ENCODE results near the gene CACNA1H.

Gene CACNA1H

GRCh38 chr16:1215574-1216295 lies 62.8 kb downstream of the CACNA1H start:
- H3K4me2 ChIP-seq (ENCODE audit: low read length): no peak overlapping the region
- H4K20me1 ChIP-seq (ENCODE audit: insufficient read depth, low read length): no peaks in the 10 kb centered on the region
- no peaks in the 10 kb centered on the region for H3K79me2 ChIP-seq (ENCODE audit: low read length)
- no peaks in the 10 kb centered on the region for H3K4me1 ChIP-seq (ENCODE audit: low read length)
- H2AFZ ChIP-seq (ENCODE audit: low read depth, low read length): no peak overlapping the region
- H3K4me3 ChIP-seq (ENCODE audit: low read length): no peak overlapping the region
- no peaks in the 10 kb centered on the region for H3K36me3 ChIP-seq (replicated peaks; ENCODE audit: low read depth, low read length)
- no peak overlapping the region for H3K27ac ChIP-seq (ENCODE audit: low read length)
- no peaks in the 10 kb centered on the region for H3K9me3 ChIP-seq (ENCODE audit: insufficient read depth, low read length)
- TF ChIP-seq CTCF (IDR thresholded peaks at IDR 0.05; ENCODE audit: low read depth, low read length): no peak
- TF ChIP-seq EZH2phosphoT487 (IDR thresholded peaks at IDR 0.05; ENCODE audit: low read depth): no peak
- no peak overlapping the region for H3K9ac ChIP-seq (ENCODE audit: low read length)
- no peaks in the 10 kb centered on the region for H3K27me3 ChIP-seq (ENCODE audit: low read depth, low read length)

- no peaks in the 10 kb centered on the region for H3K36me3 ChIP-seq (replicated peaks; ENCODE audit: low read depth, low read length)
- no peaks in the 10 kb centered on the region for H3K9me3 ChIP-seq (ENCODE audit: insufficient read depth, low read length)
- TF ChIP-seq CTCF (IDR thresholded peaks at IDR 0.05; ENCODE audit: low read depth, low read length): no peak
- TF ChIP-seq EZH2phosphoT487 (IDR thresholded peaks at IDR 0.05; ENCODE audit: low read depth): no peak
- H3K79me2 ChIP-seq (ENCODE audit: low read length): no peaks in the 10 kb centered on the region
- H4K20me1 ChIP-seq (ENCODE audit: insufficient read depth, low read length): no peaks in the 10 kb centered on the region
- no peak overlapping the region for H3K4me3 ChIP-seq (ENCODE audit: low read length)
- H3K4me1 ChIP-seq (ENCODE audit: low read length): no peaks in the 10 kb centered on the region
- H3K4me2 ChIP-seq (ENCODE audit: low read length): no peak overlapping the region
- H3K27me3 ChIP-seq (ENCODE audit: low read depth, low read length): no peaks in the 10 kb centered on the region
- H2AFZ ChIP-seq (ENCODE audit: low read depth, low read length): no peak overlapping the region
- no peak overlapping the region for H3K9ac ChIP-seq (ENCODE audit: low read length)
- no peak overlapping the region for H3K27ac ChIP-seq (ENCODE audit: low read length)
Observed at GRCh38 chr16:1216296-1216619, 63.4 kb downstream of the CACNA1H start.

GRCh38 chr16:1216681-1217400 lies 63.9 kb downstream of the CACNA1H start:
- no peak overlapping the region for H2AFZ ChIP-seq (ENCODE audit: low read depth, low read length)
- no peak overlapping the region for H3K4me2 ChIP-seq (ENCODE audit: low read length)
- no peaks in the 10 kb centered on the region for H3K4me1 ChIP-seq (ENCODE audit: low read length)
- H3K79me2 ChIP-seq (ENCODE audit: low read length): no peaks in the 10 kb centered on the region
- no peak overlapping the region for H3K9ac ChIP-seq (ENCODE audit: low read length)
- no peak overlapping the region for H3K4me3 ChIP-seq (ENCODE audit: low read length)
- no peaks in the 10 kb centered on the region for H3K9me3 ChIP-seq (ENCODE audit: insufficient read depth, low read length)
- no peaks in the 10 kb centered on the region for H3K36me3 ChIP-seq (replicated peaks; ENCODE audit: low read depth, low read length)
- no peak overlapping the region for H3K27ac ChIP-seq (ENCODE audit: low read length)
- TF ChIP-seq CTCF (IDR thresholded peaks at IDR 0.05; ENCODE audit: low read depth, low read length) (no peak), EZH2phosphoT487 (IDR thresholded peaks at IDR 0.05; ENCODE audit: low read depth) (no peak)
- no peaks in the 10 kb centered on the region for H4K20me1 ChIP-seq (ENCODE audit: insufficient read depth, low read length)
- H3K27me3 ChIP-seq (ENCODE audit: low read depth, low read length): no peaks in the 10 kb centered on the region

GRCh38 chr16:1217526-1217925 lies 64.6 kb downstream of the CACNA1H start:
- H3K27ac ChIP-seq (ENCODE audit: low read length): no peak overlapping the region
- H3K4me1 ChIP-seq (ENCODE audit: low read length): no peaks in the 10 kb centered on the region
- H3K4me2 ChIP-seq (ENCODE audit: low read length): no peak overlapping the region
- no peaks in the 10 kb centered on the region for H3K79me2 ChIP-seq (ENCODE audit: low read length)
- H3K9ac ChIP-seq (ENCODE audit: low read length): no peak overlapping the region
- H3K9me3 ChIP-seq (ENCODE audit: insufficient read depth, low read length): no peaks in the 10 kb centered on the region
- H4K20me1 ChIP-seq (ENCODE audit: insufficient read depth, low read length): no peaks in the 10 kb centered on the region
- TF ChIP-seq CTCF (IDR thresholded peaks at IDR 0.05; ENCODE audit: low read depth, low read length): no peak
- no peak for TF ChIP-seq EZH2phosphoT487 (IDR thresholded peaks at IDR 0.05; ENCODE audit: low read depth)
- H2AFZ ChIP-seq (ENCODE audit: low read depth, low read length): no peak overlapping the region
- H3K27me3 ChIP-seq (ENCODE audit: low read depth, low read length): no peaks in the 10 kb centered on the region
- no peak overlapping the region for H3K4me3 ChIP-seq (ENCODE audit: low read length)
- H3K36me3 ChIP-seq (replicated peaks; ENCODE audit: low read depth, low read length): no peaks in the 10 kb centered on the region

Measured in OCI-LY3 (cell line).